ENCODE results near the gene HAGH.
A peak's percentile ranks its signal among the peaks of the same experiment; 100 is the strongest.

The HAGH gene

GRCh38 chr16:1786242-1787055, 40.2 kb downstream of the HAGH start:
- no peak for DNase-seq

DNA sequence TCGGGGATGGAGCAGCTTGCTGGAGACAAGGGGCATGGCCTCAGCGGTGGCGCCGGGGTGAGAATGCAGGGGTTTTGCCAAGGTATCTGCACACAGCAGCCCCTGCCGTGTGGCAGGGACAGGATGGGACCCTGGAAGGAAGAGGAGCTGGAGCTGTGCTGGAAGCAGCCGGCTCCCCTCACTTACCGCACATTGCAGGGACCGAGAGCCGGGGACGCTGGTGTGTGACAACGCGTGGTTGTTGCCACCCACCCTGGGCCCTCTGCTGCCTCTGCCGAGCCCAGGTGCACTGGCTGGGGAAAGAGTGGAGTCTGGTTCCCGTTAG, 40.8 kb downstream of the HAGH start:
- DNase-seq = no peak

- DNase-seq = no peak
Measured at GRCh38 chr16:1784977-1785845, 41.4 kb downstream of the HAGH start.

DNA sequence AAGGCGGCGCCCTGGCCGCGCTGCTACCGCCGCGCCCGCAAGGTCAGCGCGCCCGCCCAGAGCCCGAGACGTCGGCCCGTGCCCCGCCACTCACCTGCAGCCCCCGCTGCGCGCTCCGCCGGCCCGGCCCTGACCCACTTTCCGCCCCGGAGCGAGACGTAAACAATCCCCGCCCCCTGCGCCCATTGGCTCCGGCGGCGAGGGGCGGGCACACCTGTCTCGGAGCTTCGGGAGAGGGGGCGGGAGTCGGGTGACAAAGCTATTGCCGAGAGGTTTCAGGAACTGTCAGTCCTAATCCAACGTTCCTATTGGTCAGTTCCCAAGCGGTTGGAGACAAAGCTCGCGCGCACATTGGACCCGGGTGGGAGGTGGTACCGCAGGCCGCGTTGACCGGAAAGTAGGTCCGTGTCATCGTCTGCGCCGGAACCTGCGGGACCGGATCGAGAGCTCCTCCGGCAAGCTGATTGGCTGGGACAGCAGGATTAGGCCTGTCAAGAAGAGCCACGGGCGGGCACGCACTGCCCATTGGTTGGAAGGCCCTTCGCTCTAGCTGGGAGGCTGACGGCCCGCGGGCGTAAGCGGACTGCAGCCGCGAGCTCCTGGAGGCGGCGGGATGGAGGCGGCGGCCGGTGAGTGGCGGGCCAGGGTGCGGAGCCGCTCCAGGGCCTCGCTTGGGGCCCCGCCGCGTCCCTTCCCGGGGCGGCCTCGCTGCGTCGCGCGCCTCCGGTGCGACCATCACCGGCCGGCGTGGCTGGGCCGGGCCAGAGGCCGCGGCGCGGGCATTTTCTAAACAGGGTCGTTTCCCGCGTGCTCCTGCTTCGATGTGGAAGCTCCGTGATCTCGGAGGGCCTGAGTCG, 44.0 kb downstream of the HAGH start, which contains the start of the genes NUBP2 and SPSB3:
Gene NUBP2 (plus strand): TSS at position 553 of the 857 bp plus-strand sequence. CDS start 61 bp downstream, at position 614.
Gene SPSB3 (minus strand): TSS at position 164 of the 857 bp plus-strand sequence. CDS start 1,088 bp downstream, outside the sequence.
- DNase-seq = peak; percentile 100

- DNase-seq = peak; percentile 31
Measured at GRCh38 chr16:1781758-1782407, 44.7 kb downstream of the HAGH start.

GRCh38 chr16:1781254-1781653, 45.4 kb downstream of the HAGH start:
- no peak for DNase-seq

DNA sequence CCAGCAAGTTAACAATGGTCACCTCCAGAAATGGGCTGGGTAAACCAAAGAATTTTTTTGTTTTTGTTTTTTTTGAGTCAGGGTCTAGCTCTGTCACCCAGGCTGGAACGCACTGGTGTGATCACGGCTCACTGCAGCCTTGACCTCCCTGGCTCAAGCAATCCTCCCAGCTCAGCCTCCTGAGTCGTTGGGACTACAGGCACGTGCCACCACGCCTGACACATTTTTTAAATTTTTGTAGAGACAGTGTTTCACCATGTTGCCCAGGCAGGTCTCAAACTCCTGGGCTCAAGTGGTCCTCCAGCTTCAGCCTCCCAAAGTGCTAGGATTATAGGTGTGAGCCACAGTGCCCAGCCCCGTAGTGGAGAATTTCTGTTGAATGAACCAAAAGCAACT, 46.0 kb downstream of the HAGH start:
- no peak for DNase-seq

- DNase-seq = no peak
Measured at GRCh38 chr16:1779741-1780676, 46.6 kb downstream of the HAGH start.

GRCh38 chr16:1779234-1779701, 47.4 kb downstream of the HAGH start:
- DNase-seq = no peak

GRCh38 chr16:1778200-1779179, 48.1 kb downstream of the HAGH start:
- DNase-seq = no peak

DNA sequence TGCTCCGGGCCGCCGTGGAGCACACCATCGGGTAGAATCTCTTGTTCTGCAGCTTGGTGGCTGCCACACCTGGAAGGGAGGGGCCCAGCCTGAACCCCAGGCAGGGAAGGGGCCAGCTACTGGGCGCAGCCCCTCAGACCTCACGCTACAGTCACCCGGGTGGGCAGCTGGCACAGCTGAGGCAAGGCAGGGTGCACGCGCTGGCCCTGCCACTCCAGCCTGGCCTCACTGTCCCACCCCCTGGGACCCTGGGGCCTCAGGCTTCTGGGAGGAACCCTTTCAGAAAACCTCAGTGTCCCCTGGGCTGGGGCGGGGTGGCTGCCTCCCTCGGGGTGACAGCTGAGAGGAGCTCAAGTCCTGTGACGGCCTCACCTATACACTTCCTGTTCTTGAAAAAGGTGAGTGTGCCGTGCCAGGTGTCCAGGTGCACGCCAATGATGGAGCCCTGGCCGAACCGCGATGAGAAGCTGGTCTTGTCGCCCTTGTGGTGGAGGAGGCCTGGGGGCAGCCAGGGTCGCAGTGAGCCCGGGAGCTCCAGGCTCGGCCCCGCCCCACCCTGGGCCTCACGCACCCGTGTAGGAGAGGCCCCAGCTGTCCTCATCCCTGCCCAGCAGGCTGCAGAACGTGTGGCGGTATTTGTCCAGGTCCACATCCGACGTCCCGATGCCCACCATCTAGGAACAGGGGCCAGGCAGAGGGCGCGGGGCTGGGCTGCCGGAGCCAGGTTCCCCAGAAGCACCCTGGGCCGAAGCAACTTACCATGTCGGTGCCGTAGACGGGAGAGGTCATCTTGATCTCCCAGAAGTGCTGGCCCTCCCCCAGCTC, 49.0 kb downstream of the HAGH start:
- peak; percentile 6 for DNase-seq

DNA sequence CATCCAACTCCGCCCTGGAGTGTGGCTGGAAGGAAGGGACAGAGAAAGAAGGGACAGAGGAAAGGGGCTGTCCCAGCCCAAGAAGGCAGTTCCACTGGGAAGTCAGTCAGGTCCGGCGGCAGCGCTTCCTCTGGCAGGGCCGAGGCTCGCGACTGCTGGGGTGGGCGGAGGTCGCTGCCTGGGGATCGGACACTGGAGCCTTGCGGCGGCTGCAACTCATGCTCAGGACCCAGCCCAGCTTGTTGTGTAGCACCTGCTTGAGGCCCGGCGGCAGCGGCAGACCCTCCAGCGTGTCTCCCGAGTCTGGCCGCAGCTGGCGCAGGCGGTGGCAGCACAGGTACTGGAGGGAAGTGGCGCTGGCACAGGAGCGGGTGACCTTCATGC, 49.6 kb downstream of the HAGH start:
- DNase-seq = no peak

DNA sequence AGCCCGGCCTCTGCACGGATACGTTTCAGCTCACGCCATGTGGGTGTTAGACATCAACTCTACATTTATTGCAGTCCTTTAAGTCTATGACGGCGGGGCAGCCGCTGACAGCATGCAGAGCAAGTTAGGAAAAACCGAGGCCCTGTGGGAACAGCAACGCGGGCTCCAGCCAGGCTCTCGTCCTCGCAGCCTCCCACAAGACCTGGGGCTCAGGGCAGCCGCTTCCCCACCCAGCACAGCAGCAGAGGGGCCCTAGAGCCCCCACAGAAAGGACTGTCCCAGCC, 50.0 kb downstream of the HAGH start:
- no peak for DNase-seq

GRCh38 chr16:1775846-1776671, 50.6 kb downstream of the HAGH start:
- DNase-seq = no peak

DNA sequence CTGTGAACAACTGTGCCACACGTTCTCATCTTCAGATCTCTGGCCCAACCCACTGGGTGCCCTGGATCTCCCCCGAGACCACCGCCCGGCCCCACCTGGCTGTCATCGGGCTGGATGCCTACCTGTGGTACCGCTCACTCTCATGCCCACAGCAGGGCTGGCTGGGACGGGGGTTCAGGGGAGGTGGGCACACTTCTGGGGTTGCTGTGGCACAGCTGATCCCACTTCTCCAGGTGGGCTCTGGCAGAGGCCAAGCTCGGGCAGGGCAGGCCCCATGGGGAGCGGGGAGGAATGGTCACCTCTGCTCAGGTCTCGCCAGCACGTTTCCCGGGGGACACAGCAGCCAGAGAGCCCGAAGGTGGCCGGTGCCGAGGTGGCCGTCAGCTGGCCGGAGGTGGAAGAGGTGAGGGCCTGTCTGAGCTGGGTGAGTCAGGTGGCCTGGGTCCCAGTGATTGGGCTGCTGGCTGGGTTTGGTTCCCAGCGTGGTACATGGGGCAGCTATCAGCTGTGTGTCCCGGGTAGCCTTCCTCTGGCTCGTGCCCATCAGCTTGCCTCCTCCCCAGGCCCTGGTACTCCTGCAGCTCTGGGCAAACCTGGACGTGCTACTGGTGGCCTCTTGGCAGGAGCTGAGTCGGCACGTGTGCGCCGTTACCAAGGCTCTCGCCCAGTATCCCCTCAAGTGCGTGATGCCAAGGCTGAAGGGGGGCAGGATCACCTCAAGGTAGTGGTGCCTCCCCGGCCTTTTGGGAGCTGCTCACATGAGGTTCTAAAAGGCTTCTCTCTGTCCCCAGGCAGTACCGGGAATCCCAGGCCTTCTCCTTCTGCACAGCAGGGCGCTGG, 51.4 kb downstream of the HAGH start:
- no peak for DNase-seq

- DNase-seq = no peak
Measured at GRCh38 chr16:1774448-1774780, 52.2 kb downstream of the HAGH start.

- DNase-seq = no peak
Measured at GRCh38 chr16:1773703-1774447, 52.8 kb downstream of the HAGH start.
